G401.6 (cell line): ENCODE measurements around the gene NCBP3.

Experiments
- FAIRE-seq: peaks from 2 replicates; lab custom pipeline; 2012; peaks lifted over from hg19 to GRCh38; lab: Jason Lieb, UNC

The NCBP3 gene

GRCh38 chr17:3753624-3754023 is 92.4 kb downstream of the NCBP3 start:
- FAIRE-seq, result no peak
